ENCODE results near the gene THAP12.

The THAP12 gene

DNA sequence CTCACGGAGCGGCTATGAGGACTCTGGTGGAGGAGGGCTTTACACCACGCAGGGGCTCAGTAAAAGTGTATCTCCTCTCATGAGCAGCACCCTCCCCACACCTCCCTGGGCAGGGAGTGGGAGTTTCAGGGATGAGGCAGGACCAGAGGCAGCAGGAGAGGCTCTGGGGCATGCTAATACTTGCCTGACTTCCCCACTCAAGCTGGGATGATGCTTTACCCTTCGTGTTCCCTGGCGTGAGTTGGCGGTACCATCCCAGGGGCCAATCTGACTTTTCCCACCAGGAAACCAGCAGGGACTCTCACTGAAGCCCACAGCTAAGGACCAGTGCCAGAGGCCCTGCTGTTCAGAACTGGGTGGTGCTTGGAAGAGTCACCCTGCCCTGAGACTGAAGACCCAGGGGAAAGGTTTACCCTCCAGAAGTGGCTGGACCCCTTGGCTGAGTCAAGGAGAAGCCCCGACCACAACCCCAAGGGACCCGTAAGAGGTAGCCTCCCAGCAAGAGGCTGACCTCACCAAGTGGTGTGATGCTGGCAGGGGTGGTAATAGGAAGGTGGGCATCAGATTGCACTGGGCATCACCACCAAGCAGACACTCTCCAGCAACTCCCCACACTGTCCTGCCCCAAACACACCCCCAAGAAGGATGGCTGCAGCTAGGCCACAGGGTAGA is 65.6 kb downstream of the THAP12 start:
- H3K4me3 ChIP-seq (ENCODE audit: low read depth in 1 of 2, low read length in 2 of 2): no peak overlapping the region
- H3K27ac ChIP-seq (ENCODE audit: low read length): no peak overlapping the region
- no peaks in the 10 kb centered on the region for H3K9me3 ChIP-seq (ENCODE audit: control insufficient read depth in 1 of 2, low read length in 2 of 2)
- H3K27me3 ChIP-seq (ENCODE audit: low read depth, low read length): no peaks in the 10 kb centered on the region
- no peaks in the 10 kb centered on the region for H3K4me1 ChIP-seq (ENCODE audit: control insufficient read depth in 1 of 2, insufficient read depth in 2 of 2, low read length in 2 of 2)
- H3K36me3 ChIP-seq (ENCODE audit: control insufficient read depth in 1 of 2, insufficient read depth in 2 of 2, low read length in 2 of 2): no peaks in the 10 kb centered on the region

DNA sequence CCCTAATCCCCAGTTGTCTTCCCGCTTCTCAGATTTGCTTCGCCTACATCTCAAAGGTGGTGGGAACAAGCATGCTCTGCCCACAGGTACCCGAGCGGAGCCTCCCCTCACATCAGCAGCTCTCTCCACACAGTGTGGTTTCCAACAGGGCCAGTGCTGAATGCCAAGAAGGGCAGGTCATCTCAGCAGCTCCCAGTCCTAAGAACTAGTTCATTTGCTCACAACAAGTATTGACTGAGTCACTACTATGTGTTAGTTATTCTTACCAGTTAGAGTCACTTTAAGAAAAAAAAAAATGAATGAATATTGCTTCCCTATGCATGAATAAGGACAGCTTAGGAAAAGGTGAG is 66.2 kb downstream of the THAP12 start:
- Histone ChIP-seq H3K27ac (ENCODE audit: low read length) (no peak overlapping the region), H3K4me1 (ENCODE audit: control insufficient read depth in 1 of 2, insufficient read depth in 2 of 2, low read length in 2 of 2) (no peaks in the 10 kb centered on the region), H3K36me3 (ENCODE audit: control insufficient read depth in 1 of 2, insufficient read depth in 2 of 2, low read length in 2 of 2) (no peaks in the 10 kb centered on the region), H3K9me3 (ENCODE audit: control insufficient read depth in 1 of 2, low read length in 2 of 2) (no peaks in the 10 kb centered on the region), H3K27me3 (ENCODE audit: low read depth, low read length) (no peaks in the 10 kb centered on the region), H3K4me3 (ENCODE audit: low read depth in 1 of 2, low read length in 2 of 2) (no peak overlapping the region)

DNA sequence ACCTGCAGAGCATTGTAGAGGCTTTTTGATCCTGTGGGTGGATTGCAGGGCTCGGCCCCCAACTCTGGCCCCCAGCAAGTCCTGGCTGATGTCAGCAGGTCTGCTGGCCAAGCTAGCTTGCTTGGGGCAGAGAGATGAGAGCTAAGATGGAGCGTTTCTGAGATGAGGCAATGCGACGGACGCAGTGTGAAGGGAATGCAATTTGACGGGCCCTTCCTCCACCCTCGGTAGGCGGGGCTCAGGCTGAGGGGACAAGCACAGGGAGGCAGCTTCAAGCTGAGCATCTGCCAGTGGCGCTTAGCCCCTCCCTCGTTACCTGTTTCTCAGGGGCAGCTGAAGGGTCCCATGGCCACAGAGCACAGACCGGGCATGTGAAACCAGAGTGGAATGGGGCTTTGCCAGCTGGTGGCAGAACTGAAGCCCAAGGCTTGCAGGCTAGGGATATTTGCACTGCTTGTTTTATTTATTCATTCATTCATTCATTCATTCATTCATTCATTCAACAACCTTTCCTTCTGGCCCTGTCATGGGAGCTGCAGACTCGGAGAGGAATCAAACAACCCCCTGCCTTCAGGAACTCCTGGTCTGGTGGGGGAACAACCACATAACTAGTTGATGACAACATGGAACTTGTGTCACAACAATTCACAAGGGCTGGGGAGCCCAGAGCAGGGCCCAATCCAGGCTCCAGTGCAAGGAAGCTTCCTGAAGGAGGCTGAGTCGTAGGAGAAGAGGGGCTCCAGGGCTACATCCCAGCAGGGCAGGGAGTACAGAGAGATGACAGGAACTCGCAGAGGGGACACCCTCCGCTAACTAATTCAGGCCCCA is 66.8 kb downstream of the THAP12 start:
- no peaks in the 10 kb centered on the region for H3K27me3 ChIP-seq (ENCODE audit: low read depth, low read length)

DNA sequence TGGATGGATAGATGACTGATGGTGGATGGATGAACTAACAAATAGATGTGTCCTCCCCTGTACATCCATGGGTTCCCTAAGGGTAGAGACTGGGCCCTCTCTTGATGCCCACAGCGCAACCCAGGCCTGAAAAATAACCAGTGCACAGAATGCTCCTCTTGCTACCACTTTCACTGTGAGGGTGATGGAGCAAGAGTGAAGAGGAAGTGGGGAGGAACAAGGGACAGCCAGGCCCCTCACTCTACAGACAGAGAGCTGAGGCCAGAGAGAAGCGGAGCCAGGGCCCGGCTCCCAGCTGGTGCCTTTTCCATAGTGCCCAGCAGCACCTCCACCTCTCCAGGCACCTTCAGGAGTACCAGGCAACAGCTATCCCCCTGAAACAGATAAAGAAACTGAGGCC is 67.7 kb downstream of the THAP12 start:
- H3K27ac ChIP-seq (ENCODE audit: low read length): no peak overlapping the region
- no peaks in the 10 kb centered on the region for H3K9me3 ChIP-seq (ENCODE audit: control insufficient read depth in 1 of 2, low read length in 2 of 2)
- no peak overlapping the region for H3K4me3 ChIP-seq (ENCODE audit: low read depth in 1 of 2, low read length in 2 of 2)
- no peaks in the 10 kb centered on the region for H3K27me3 ChIP-seq (ENCODE audit: low read depth, low read length)
- H3K4me1 ChIP-seq (ENCODE audit: control insufficient read depth in 1 of 2, insufficient read depth in 2 of 2, low read length in 2 of 2): no peaks in the 10 kb centered on the region
- no peaks in the 10 kb centered on the region for H3K36me3 ChIP-seq (ENCODE audit: control insufficient read depth in 1 of 2, insufficient read depth in 2 of 2, low read length in 2 of 2)

More for the DNA sequence above, 66.8 kb downstream of the THAP12 start:
- H3K4me1 ChIP-seq (ENCODE audit: control insufficient read depth in 1 of 2, insufficient read depth in 2 of 2, low read length in 2 of 2): no peaks in the 10 kb centered on the region
- H3K27ac ChIP-seq (ENCODE audit: low read length): no peak overlapping the region
- no peaks in the 10 kb centered on the region for H3K36me3 ChIP-seq (ENCODE audit: control insufficient read depth in 1 of 2, insufficient read depth in 2 of 2, low read length in 2 of 2)
- H3K4me3 ChIP-seq (ENCODE audit: low read depth in 1 of 2, low read length in 2 of 2): no peak overlapping the region
- no peaks in the 10 kb centered on the region for H3K9me3 ChIP-seq (ENCODE audit: control insufficient read depth in 1 of 2, low read length in 2 of 2)

DNA sequence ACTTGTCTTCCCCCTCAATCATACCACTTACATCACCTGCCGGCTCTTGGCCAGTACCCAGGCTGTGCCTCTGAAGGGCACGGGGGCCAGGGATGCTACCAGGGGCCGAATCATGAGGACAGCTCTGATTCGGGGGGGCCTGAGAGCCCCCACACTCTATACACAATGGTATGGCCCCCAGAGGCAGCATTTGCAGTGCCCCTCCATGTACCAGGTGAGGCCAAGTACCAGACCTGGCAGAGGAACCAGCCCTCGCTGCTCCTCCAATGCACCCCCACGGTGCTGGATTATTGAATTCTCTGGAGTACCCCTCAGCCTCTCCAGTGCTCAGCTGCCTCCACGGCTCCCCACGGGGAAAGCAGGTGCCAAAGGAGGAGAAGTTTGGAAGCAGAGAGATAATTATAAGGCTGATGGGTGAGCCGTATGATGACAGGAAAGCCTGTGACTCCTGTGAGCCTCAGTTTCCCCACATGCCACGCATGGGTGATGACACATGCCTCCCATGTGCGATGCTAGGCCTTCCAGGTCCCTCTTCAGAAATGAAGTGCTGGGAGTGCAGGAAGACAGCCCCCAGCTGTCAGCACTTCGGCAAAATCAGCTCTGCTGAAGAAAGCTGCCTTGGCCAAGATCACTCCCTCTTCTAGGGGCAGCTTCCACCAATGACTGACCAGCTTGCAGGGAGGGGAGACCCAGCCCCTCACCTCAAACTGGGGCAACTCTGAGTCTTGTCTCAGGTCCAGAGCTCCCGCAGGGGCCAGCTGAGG is 69.9 kb downstream of the THAP12 start:
- no peak overlapping the region for H3K4me3 ChIP-seq (ENCODE audit: low read depth in 1 of 2, low read length in 2 of 2)
- H3K27me3 ChIP-seq (ENCODE audit: low read depth, low read length): no peaks in the 10 kb centered on the region
- no peak overlapping the region for H3K27ac ChIP-seq (ENCODE audit: low read length)
- no peaks in the 10 kb centered on the region for H3K36me3 ChIP-seq (ENCODE audit: control insufficient read depth in 1 of 2, insufficient read depth in 2 of 2, low read length in 2 of 2)
- no peaks in the 10 kb centered on the region for H3K9me3 ChIP-seq (ENCODE audit: control insufficient read depth in 1 of 2, low read length in 2 of 2)
- H3K4me1 ChIP-seq (ENCODE audit: control insufficient read depth in 1 of 2, insufficient read depth in 2 of 2, low read length in 2 of 2): no peaks in the 10 kb centered on the region

DNA sequence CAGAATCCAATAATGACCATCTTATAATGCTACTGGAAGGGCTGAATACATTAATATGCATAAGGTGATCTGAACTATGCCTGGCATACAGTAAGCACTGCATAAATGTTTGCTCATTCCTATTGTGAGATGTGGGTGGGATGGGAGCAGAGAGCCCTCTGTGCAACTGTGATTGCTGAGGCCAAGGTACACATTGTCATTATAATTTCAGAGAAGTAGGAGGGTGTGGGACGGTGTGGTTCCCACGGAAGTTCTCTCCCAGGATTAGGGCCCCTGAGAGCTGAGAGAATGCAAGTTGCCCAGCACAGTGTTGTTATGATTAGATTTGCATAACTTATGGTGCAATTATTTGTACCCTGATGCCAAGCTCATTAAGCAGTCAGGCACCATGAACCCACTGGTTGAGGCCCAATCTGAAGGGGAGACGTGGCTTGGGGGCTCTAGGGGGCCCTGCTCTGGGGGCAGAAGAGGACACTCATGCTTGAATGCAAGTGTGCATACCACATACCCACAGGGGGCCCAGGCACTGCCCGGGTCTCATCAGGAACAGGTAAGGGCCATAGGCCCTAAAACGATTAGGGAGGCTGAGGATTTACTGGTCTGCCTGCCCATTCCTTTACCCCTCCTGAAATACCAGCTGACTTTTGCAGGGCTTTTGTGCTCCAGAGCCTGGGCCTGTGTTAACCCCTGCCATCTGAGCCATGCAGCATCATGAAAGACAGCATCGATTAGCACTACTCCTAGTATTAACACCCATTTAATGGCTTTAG is 72.8 kb downstream of the THAP12 start:
- no peak overlapping the region for H3K4me3 ChIP-seq (ENCODE audit: low read depth in 1 of 2, low read length in 2 of 2)
- no peaks in the 10 kb centered on the region for H3K9me3 ChIP-seq (ENCODE audit: control insufficient read depth in 1 of 2, low read length in 2 of 2)
- no peak overlapping the region for H3K27ac ChIP-seq (ENCODE audit: low read length)
- no peaks in the 10 kb centered on the region for H3K36me3 ChIP-seq (ENCODE audit: control insufficient read depth in 1 of 2, insufficient read depth in 2 of 2, low read length in 2 of 2)
- H3K27me3 ChIP-seq (ENCODE audit: low read depth, low read length): no peaks in the 10 kb centered on the region
- H3K4me1 ChIP-seq (ENCODE audit: control insufficient read depth in 1 of 2, insufficient read depth in 2 of 2, low read length in 2 of 2): no peaks in the 10 kb centered on the region

DNA sequence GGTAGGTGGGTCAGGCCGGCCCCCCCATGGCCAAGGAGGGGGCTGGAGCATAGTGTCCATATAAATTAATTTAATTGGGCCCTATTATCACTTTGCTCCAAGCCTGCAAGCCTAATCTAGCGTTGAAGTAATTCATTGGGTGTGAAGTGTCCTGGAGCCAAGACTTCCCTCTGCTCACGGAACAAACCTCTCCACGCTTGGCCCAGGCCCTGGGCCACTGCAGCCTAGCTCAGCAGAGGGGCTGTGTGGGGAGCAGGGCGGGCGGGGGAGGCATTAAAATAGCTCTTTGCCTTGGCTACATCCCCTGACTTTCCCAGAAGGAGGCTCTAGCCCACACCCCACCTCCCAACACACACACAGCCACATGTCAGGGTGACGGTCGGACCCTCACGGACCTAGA is 73.5 kb downstream of the THAP12 start:
- H3K9me3 ChIP-seq (ENCODE audit: control insufficient read depth in 1 of 2, low read length in 2 of 2): no peaks in the 10 kb centered on the region

DNA sequence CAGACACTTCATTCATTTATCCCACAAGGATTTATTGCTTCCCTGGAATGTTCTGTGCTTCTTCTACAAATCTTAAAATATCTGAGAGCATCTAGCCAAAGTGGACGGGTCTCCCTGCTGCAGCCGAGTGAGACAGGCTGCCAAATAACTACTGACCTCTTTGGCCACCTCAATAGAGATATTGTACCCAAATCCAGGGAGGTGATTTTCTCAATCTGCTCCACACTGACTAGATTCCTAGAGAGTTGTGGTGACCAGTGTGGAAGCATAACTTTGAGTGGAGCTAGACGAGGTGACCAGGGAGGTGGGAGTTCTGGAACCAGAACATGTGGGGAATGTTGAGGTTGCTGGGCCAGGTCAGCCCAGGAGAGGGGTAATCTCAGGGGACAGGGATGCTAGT is 77.5 kb downstream of the THAP12 start:
- no peaks in the 10 kb centered on the region for H3K36me3 ChIP-seq (ENCODE audit: control insufficient read depth in 1 of 2, insufficient read depth in 2 of 2, low read length in 2 of 2)

More for the DNA sequence above, 73.5 kb downstream of the THAP12 start:
- Histone ChIP-seq H3K4me1 (ENCODE audit: control insufficient read depth in 1 of 2, insufficient read depth in 2 of 2, low read length in 2 of 2) (no peaks in the 10 kb centered on the region), H3K27me3 (ENCODE audit: low read depth, low read length) (no peaks in the 10 kb centered on the region), H3K36me3 (ENCODE audit: control insufficient read depth in 1 of 2, insufficient read depth in 2 of 2, low read length in 2 of 2) (no peaks in the 10 kb centered on the region), H3K4me3 (ENCODE audit: low read depth in 1 of 2, low read length in 2 of 2) (no peak overlapping the region), H3K27ac (ENCODE audit: low read length) (no peak overlapping the region)

DNA sequence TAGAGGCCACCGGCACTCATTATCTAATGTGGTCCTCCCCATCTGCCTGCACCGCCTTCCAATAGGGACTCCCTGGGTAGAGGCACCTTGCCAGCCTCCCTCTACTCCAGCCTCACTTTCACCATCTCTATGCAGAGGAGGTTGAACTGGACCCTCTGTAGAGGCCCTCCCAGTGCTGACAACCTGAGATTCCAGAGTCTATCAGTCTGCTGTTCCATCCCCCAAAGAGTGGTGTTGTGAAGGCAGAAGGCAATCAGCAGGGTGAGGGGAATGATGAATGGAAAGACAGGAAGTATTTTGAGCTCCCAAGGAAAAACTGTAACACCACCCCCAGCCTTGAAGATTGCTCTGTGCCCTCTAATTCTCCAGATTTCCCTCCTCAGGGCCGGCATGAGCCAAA is 77.9 kb downstream of the THAP12 start:
- Histone ChIP-seq H3K4me3 (ENCODE audit: low read depth in 1 of 2, low read length in 2 of 2) (no peak overlapping the region), H3K36me3 (ENCODE audit: control insufficient read depth in 1 of 2, insufficient read depth in 2 of 2, low read length in 2 of 2) (no peaks in the 10 kb centered on the region), H3K27ac (ENCODE audit: low read length) (no peak overlapping the region), H3K4me1 (ENCODE audit: control insufficient read depth in 1 of 2, insufficient read depth in 2 of 2, low read length in 2 of 2) (no peaks in the 10 kb centered on the region), H3K27me3 (ENCODE audit: low read depth, low read length) (no peaks in the 10 kb centered on the region), H3K9me3 (ENCODE audit: control insufficient read depth in 1 of 2, low read length in 2 of 2) (no peaks in the 10 kb centered on the region)

More for the DNA sequence above, 77.5 kb downstream of the THAP12 start:
- Histone ChIP-seq H3K9me3 (ENCODE audit: control insufficient read depth in 1 of 2, low read length in 2 of 2) (no peaks in the 10 kb centered on the region), H3K27me3 (ENCODE audit: low read depth, low read length) (no peaks in the 10 kb centered on the region), H3K27ac (ENCODE audit: low read length) (no peak overlapping the region), H3K4me1 (ENCODE audit: control insufficient read depth in 1 of 2, insufficient read depth in 2 of 2, low read length in 2 of 2) (no peaks in the 10 kb centered on the region), H3K4me3 (ENCODE audit: low read depth in 1 of 2, low read length in 2 of 2) (no peak overlapping the region)
